H1 (cell line): ENCODE measurements around the gene UCMA. TPM values are rescaled to one million over a fixed set of nuclear protein-coding genes. Genes with fewer than 3 reads are reported as not detected.

Source experiments
- JUND ChIP-seq: IDR thresholded peaks from 2 replicates; pipeline ENCODE4 v1.6.1; 2011; ENCODE audit warnings: mild to moderate bottlenecking, improper control_type of control experiment, low read length
- polyA plus RNA-seq, 7 experiments: library from polyadenylated mRNA; depleted of rRNA in 3 of 7; stranded (reverse) in 5 of 7; unstranded in 2 of 7; fragments of >200 nt in 5 of 7; fragments of 200-250 nt in 2 of 7; gene quantifications; 1 replicate in 5 of 7; 2 replicates in 1 of 7; 4 replicates in 1 of 7; pipeline versions ENCODE4 v1.2.1 to v1.2.3, GENCODE V29; 2011 to 2013; ENCODE audit warnings: missing spikeins in 2 of 7, mixed read lengths in 2 of 7
- total RNA-seq: library from RNA; stranded (reverse); fragmentation: NEBNext Ultra II Directional; extraction: Animal tissue kit (Norgen Biotek cat#: 25700); gene quantifications from 2 replicates; pipeline ENCODE4 v1.2.1, GENCODE V29; 2021

The UCMA gene
- total and polyA plus RNA-seq, 2 of the 8 experiments (the other 6 are each of a cell fraction or from before 2014, with no cell fraction given), result 1.2 to 4.6 TPM

- TF ChIP-seq JUND, result no peak
- TF ChIP-seq, all 59 proteins: peak for 0
Measured at GRCh38 chr10:13187135-13187534, 47.0 kb downstream of the UCMA start (continued).
